ENCODE results near the gene MORF4L1. TPM values are rescaled to one million over a fixed set of nuclear protein-coding genes. Genes with fewer than 3 reads are reported as not detected.

Gene MORF4L1
- total RNA-seq, 1 experiment from 2014 or later = 503 TPM

DNA sequence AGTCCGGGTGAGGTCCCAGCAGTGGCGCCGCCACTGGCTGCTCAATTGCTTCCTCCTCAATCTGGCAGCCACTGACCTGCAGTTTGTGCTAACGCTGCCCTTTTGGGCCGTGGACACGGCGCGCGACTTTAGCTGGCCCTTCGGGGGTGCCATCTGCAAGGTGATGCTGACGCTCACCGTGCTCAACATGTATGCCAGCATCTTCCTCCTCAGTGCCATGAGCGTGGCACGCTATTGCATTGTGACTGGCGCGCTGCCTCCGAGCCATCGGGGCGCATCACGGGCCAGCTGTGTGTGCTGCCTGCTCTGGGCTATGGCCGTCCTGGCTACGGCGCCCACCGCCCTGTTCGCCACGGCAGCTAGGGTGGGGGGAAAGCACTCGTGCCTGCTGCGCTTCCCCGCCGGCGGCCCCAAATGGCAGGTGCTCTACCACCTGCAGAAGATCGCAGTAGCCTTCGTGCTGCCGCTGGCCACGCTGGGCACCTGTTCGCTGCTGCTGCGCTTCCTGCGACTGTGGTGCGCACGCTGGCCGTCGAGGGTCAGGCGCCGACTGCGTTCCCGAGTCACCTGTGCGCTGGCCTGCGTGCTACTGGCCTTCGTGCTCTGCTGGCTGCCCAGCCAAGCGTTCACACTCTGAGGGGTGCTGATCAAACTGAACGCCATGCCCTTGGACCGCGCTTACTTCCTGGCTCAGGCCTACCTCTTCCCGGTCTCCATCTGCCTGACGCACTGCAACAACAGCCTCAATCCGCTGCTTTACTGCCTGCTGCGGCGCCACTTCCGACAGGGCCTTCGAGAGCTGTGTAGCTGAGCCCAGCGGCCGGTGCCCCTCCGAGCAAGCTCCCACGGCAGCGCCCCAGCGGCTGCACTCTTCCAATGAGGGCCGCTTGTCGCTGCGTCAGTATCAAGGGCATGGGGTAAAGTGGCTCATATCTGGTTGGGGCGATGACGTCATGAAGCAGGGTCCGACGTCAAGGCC, 41.2 kb upstream of the MORF4L1 start:
- Mint-ChIP-seq H3K36me3 (no peaks in the 10 kb centered on the region), H3K4me3 (no peak overlapping the region), H3K27me3 (ENCODE audit: low read depth) (peaks cover 3% of the 10 kb centered on the region; the same call in 1 of the 2 replicates), H3K9me3 (no peaks in the 10 kb centered on the region), H3K27ac (no peak overlapping the region), H3K4me1 (0 out of 2 replicates have a peak, but pooled peaks cover 3% of the 10 kb centered on the region)
- POLR2A ChIA-PET = no interaction called here
- CTCF ChIA-PET = interaction anchor here (0.6 to 1.7 kb wide), 9 partner anchors 21 to 212 kb away, joined by 3 to 7 read pairs (median 3); partner anchors contain the start of genes ADAMTS7 and MORF4L1
- TF ChIP-seq, protein P1, sequence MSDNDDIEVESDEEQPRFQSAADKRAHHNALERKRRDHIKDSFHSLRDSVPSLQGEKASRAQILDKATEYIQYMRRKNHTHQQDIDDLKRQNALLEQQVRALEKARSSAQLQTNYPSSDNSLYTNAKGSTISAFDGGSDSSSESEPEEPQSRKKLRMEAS (CRISPR knock-in tag; IDR thresholded peaks at IDR 0.05) = 0 out of 2 replicates have a peak, but pooled peaks have one; percentile 20
- TF ChIP-seq, protein P2, sequence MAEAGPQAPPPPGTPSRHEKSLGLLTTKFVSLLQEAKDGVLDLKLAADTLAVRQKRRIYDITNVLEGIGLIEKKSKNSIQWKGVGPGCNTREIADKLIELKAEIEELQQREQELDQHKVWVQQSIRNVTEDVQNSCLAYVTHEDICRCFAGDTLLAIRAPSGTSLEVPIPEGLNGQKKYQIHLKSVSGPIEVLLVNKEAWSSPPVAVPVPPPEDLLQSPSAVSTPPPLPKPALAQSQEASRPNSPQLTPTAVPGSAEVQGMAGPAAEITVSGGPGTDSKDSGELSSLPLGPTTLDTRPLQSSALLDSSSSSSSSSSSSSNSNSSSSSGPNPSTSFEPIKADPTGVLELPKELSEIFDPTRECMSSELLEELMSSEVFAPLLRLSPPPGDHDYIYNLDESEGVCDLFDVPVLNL (CRISPR knock-in tag; IDR thresholded peaks at IDR 0.05; ENCODE audit: borderline replicate concordance, low read depth) = no peak
- TF ChIP-seq ESRRA (CRISPR knock-in tag; IDR thresholded peaks at IDR 0.05; ENCODE audit: borderline replicate concordance) (no peak), TCF7 (CRISPR knock-in tag; IDR thresholded peaks at IDR 0.05; ENCODE audit: low read depth) (no peak), CREM (CRISPR knock-in tag; IDR thresholded peaks at IDR 0.05) (no peak), RELA (CRISPR knock-in tag; IDR thresholded peaks at IDR 0.05; ENCODE audit: borderline replicate concordance) (no peak), ZNF138 (CRISPR knock-in tag; conservative IDR thresholded peaks at IDR 0.05) (0 out of 2 replicates have a peak, but pooled peaks have one; percentile 50), ZNF263 (CRISPR knock-in tag; IDR thresholded peaks at IDR 0.05; ENCODE audit: low read depth) (no peak)
- DNase-seq (ENCODE audit: low spot score) (no peak), ATAC-seq (no peak; the same call in 1 of the 2 replicates)

- Mint-ChIP-seq H3K27ac (no peak overlapping the region), H3K9me3 (no peaks in the 10 kb centered on the region), H3K4me3 (no peak overlapping the region), H3K27me3 (ENCODE audit: low read depth) (peaks cover 3% of the 10 kb centered on the region; the same call in 1 of the 2 replicates), H3K36me3 (no peaks in the 10 kb centered on the region), H3K4me1 (0 out of 2 replicates have a peak, but pooled peaks cover 10% of the 10 kb centered on the region)
- ATAC-seq (no peak), DNase-seq (ENCODE audit: low spot score) (no peak)
- TF ChIP-seq, protein P3, sequence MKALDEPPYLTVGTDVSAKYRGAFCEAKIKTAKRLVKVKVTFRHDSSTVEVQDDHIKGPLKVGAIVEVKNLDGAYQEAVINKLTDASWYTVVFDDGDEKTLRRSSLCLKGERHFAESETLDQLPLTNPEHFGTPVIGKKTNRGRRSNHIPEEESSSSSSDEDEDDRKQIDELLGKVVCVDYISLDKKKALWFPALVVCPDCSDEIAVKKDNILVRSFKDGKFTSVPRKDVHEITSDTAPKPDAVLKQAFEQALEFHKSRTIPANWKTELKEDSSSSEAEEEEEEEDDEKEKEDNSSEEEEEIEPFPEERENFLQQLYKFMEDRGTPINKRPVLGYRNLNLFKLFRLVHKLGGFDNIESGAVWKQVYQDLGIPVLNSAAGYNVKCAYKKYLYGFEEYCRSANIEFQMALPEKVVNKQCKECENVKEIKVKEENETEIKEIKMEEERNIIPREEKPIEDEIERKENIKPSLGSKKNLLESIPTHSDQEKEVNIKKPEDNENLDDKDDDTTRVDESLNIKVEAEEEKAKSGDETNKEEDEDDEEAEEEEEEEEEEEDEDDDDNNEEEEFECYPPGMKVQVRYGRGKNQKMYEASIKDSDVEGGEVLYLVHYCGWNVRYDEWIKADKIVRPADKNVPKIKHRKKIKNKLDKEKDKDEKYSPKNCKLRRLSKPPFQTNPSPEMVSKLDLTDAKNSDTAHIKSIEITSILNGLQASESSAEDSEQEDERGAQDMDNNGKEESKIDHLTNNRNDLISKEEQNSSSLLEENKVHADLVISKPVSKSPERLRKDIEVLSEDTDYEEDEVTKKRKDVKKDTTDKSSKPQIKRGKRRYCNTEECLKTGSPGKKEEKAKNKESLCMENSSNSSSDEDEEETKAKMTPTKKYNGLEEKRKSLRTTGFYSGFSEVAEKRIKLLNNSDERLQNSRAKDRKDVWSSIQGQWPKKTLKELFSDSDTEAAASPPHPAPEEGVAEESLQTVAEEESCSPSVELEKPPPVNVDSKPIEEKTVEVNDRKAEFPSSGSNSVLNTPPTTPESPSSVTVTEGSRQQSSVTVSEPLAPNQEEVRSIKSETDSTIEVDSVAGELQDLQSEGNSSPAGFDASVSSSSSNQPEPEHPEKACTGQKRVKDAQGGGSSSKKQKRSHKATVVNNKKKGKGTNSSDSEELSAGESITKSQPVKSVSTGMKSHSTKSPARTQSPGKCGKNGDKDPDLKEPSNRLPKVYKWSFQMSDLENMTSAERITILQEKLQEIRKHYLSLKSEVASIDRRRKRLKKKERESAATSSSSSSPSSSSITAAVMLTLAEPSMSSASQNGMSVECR (CRISPR knock-in tag; IDR thresholded peaks at IDR 0.05; ENCODE audit: borderline replicate concordance) = no peak
- TF ChIP-seq TCF7 (CRISPR knock-in tag; IDR thresholded peaks at IDR 0.05; ENCODE audit: low read depth) = no peak
- TF ChIP-seq SP1 (CRISPR knock-in tag; conservative IDR thresholded peaks at IDR 0.05) = no peak
- TF ChIP-seq ELF4 (CRISPR knock-in tag; IDR thresholded peaks at IDR 0.05; ENCODE audit: low read depth) = no peak
- no peak for TF ChIP-seq IRF2 (CRISPR knock-in tag; IDR thresholded peaks at IDR 0.05; ENCODE audit: borderline replicate concordance, low read depth)
- TF ChIP-seq, protein P4, sequence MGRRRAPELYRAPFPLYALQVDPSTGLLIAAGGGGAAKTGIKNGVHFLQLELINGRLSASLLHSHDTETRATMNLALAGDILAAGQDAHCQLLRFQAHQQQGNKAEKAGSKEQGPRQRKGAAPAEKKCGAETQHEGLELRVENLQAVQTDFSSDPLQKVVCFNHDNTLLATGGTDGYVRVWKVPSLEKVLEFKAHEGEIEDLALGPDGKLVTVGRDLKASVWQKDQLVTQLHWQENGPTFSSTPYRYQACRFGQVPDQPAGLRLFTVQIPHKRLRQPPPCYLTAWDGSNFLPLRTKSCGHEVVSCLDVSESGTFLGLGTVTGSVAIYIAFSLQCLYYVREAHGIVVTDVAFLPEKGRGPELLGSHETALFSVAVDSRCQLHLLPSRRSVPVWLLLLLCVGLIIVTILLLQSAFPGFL (CRISPR knock-in tag; IDR thresholded peaks at IDR 0.05; ENCODE audit: borderline replicate concordance) = no peak
- ChIA-PET CTCF (interaction anchor here (1.0 to 3.6 kb wide), 3 partner anchors 23 to 28 kb away, joined by 4 to 25 read pairs (median 5); partner anchors contain the start of gene ADAMTS7), POLR2A (no interaction called here)
Observed at GRCh38 chr15:78836333-78836732, 36.4 kb upstream of the MORF4L1 start.
